ENCODE data around the gene FNDC1. TPM values are rescaled to one million over a fixed set of nuclear protein-coding genes. Genes with fewer than 3 reads are reported as not detected.

FNDC1 gene
- total RNA-seq, 4 donors from 2014 or later = 0.27 to 9.9 (median 1.5) TPM

GRCh38 chr6:159303159-159303558 is 134.0 kb downstream of the FNDC1 start:
- no peak for ATAC-seq
- Histone ChIP-seq H3K27ac (no peak overlapping the region), H3K36me3 (no peaks in the 10 kb centered on the region), H3K9me3 (no peaks in the 10 kb centered on the region), H3K4me1 (peaks cover 2 to 10% (median 4%) of the 10 kb centered on the region in 3 donors), H3K27me3 (no peaks in the 10 kb centered on the region), H3K4me3 (no peak overlapping the region)
- no peak for TF ChIP-seq EP300 (IDR thresholded peaks at IDR 0.05)
- TF ChIP-seq POLR2AphosphoS5 (IDR thresholded peaks at IDR 0.05) = no peak
- no peak for TF ChIP-seq POLR2A (IDR thresholded peaks at IDR 0.05)
- TF ChIP-seq, protein P1, sequence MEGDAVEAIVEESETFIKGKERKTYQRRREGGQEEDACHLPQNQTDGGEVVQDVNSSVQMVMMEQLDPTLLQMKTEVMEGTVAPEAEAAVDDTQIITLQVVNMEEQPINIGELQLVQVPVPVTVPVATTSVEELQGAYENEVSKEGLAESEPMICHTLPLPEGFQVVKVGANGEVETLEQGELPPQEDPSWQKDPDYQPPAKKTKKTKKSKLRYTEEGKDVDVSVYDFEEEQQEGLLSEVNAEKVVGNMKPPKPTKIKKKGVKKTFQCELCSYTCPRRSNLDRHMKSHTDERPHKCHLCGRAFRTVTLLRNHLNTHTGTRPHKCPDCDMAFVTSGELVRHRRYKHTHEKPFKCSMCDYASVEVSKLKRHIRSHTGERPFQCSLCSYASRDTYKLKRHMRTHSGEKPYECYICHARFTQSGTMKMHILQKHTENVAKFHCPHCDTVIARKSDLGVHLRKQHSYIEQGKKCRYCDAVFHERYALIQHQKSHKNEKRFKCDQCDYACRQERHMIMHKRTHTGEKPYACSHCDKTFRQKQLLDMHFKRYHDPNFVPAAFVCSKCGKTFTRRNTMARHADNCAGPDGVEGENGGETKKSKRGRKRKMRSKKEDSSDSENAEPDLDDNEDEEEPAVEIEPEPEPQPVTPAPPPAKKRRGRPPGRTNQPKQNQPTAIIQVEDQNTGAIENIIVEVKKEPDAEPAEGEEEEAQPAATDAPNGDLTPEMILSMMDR (IDR thresholded peaks at IDR 0.05) = no peak
- 80% methylated on average over 2 of the region's 2 CpGs; no CpG with 5 or more reads in 1 of the 2 donors for WGBS, 2 donors (ENCODE audit: low coverage in 1 of 2)

DNA sequence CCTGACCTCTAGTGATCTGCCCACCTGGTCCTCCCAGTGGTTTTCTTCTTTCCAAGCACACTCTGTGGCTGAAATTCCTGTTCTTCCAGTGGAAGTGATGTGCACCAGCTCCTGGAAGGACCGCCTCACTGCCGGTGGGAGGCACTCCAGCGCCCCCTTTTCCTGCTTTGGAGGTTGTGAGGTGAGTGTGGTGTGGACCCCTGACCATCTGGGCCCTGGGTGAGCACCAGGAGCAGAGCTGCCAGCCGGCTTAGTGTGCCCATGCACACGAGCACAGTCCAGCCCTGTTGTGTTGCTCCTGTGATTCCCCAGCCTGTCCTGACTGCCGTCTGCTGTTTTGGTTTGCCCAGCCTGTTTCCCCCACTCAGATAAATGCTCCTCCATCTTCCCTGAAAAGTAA is 134.6 kb downstream of the FNDC1 start:
- TF ChIP-seq POLR2AphosphoS5 (IDR thresholded peaks at IDR 0.05) (no peak), EP300 (IDR thresholded peaks at IDR 0.05) (no peak), POLR2A (IDR thresholded peaks at IDR 0.05) (no peak)
- TF ChIP-seq, protein P1 (IDR thresholded peaks at IDR 0.05) = no peak
- Histone ChIP-seq H3K4me1 (peaks cover 4 to 17% (median 4%) of the 10 kb centered on the region in 3 donors), H3K9me3 (no peaks in the 10 kb centered on the region), H3K27me3 (no peaks in the 10 kb centered on the region), H3K36me3 (no peaks in the 10 kb centered on the region), H3K4me3 (no peak overlapping the region), H3K27ac (no peak overlapping the region)
- no peak for ATAC-seq
- 60 to 85% methylated on average over 1 to 5 of the region's 6 CpGs for WGBS, 2 donors (ENCODE audit: low coverage in 1 of 2)

DNA sequence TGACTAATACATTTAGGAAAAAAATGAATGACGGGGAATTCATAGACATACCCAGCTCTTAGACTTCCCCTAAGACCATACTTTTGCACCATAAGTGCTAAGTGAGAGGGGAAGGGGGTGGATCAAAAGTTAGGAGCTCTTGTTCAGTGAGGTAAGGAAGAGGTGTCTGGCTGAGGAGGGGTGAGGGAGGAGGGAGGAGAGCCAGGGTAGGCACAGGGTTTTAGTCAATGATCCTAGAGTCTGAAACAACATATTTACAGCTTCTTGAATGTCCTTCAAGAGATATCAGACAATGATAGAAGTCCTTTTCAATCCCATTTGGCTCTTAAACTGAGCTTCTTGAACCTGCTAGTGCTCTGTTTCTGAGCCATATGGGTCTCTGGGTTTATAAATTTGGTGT is 135.4 kb downstream of the FNDC1 start:
- H3K36me3 ChIP-seq = no peaks in the 10 kb centered on the region
- no peak overlapping the region for H3K27ac ChIP-seq
- no peak for TF ChIP-seq POLR2A (IDR thresholded peaks at IDR 0.05)
- no peak for TF ChIP-seq POLR2AphosphoS5 (IDR thresholded peaks at IDR 0.05)
- TF ChIP-seq, protein P1 (IDR thresholded peaks at IDR 0.05) = no peak
- no peak for TF ChIP-seq EP300 (IDR thresholded peaks at IDR 0.05)
- peaks cover 4 to 25% (median 4%) of the 10 kb centered on the region in 3 donors for H3K4me1 ChIP-seq
- no peak overlapping the region for H3K4me3 ChIP-seq
- no peaks in the 10 kb centered on the region for H3K9me3 ChIP-seq
- 63 to 86% methylated on average over 1 of the region's 1 CpG for WGBS, 2 donors (ENCODE audit: low coverage in 1 of 2)
- no peaks in the 10 kb centered on the region for H3K27me3 ChIP-seq
- no peak for ATAC-seq

GRCh38 chr6:159305159-159305558 is 136.0 kb downstream of the FNDC1 start:
- peaks cover 4 to 25% (median 4%) of the 10 kb centered on the region in 3 donors for H3K4me1 ChIP-seq
- no peaks in the 10 kb centered on the region for H3K9me3 ChIP-seq
- 88 to 93% methylated on average over 4 to 5 of the region's 5 CpGs for WGBS, 2 donors (ENCODE audit: low coverage in 1 of 2)
- no peaks in the 10 kb centered on the region for H3K27me3 ChIP-seq
- no peak overlapping the region for H3K27ac ChIP-seq
- no peaks in the 10 kb centered on the region for H3K36me3 ChIP-seq
- TF ChIP-seq POLR2AphosphoS5 (IDR thresholded peaks at IDR 0.05) = no peak
- TF ChIP-seq, protein P1 (IDR thresholded peaks at IDR 0.05) = no peak
- TF ChIP-seq POLR2A (IDR thresholded peaks at IDR 0.05) = no peak
- no peak for TF ChIP-seq EP300 (IDR thresholded peaks at IDR 0.05)
- H3K4me3 ChIP-seq = no peak overlapping the region
- ATAC-seq = no peak

DNA sequence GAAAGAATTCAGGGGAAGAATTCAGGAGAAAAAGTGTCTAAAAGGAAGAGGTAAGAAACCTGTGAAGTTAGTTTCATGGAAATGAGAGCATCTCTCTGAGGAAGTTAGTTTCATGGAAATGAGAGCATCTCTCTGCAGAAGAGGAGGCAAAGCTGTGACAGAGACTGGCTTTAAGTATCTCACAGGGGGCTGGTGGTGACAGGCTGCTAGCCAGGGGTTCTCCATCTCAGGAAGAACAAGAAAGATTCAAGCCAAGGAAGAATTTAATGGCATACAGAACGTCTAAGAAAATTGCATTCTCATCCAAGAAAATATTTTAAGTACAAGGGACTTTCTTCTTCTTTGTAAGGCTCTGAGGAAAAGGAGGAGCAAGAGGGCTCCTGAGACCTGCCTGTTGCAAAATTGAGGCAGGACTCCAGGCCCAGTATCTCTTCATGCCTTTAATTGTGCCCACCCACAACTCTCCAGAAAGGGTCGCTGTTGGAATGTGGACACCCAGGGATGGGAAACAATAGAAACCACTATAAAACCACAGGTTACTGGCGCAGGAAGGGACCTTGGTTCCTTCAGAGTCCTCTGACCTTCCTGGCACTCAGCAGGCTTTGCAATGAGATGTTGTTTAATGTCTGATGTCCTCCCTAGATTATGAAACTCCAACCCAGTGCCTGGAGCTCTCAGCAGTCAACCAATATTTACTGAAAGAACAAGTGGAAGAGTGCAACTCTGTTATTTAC is 136.8 kb downstream of the FNDC1 start:
- WGBS, 2 donors (ENCODE audit: low coverage in 1 of 2) = 29 to 59% methylated on average over 1 to 3 of the region's 3 CpGs
- H3K9me3 ChIP-seq = no peaks in the 10 kb centered on the region
- no peak for ATAC-seq
- peaks cover 4 to 25% (median 5%) of the 10 kb centered on the region in 3 donors for H3K4me1 ChIP-seq
- H3K27me3 ChIP-seq = no peaks in the 10 kb centered on the region
- TF ChIP-seq POLR2A (IDR thresholded peaks at IDR 0.05) (no peak), POLR2AphosphoS5 (IDR thresholded peaks at IDR 0.05) (no peak)
- no peaks in the 10 kb centered on the region for H3K36me3 ChIP-seq
- H3K4me3 ChIP-seq = no peak overlapping the region
- H3K27ac ChIP-seq = no peak overlapping the region
